ENCODE measurements around the gene SUSD1. TPM values are rescaled to one million over a fixed set of nuclear protein-coding genes. Genes with fewer than 3 reads are reported as not detected.

The SUSD1 gene
- total RNA-seq, 1 experiment from 2014 or later: 7.4 TPM

DNA sequence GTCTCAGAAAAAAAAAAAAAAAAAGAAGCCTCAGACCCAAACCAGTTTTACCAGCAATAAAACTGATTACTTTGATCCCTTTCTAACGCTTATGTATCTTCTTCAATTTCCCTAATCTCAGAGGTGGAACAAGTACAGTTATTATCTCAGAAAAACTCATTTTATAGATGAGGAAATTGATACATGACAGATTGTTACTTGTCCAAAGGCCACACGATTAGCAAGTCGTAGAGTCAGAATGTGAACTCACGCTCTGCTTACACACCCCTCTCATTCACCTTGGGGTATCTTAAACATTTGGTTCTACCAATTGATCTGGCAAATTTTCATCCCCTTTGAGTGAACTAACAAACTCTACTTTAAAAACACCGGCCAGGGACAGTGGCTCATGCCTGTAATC is 110.2 kb downstream of the SUSD1 start:
- no peak overlapping the region for H3K4me3 ChIP-seq (ENCODE audit: low read length)
- no peaks in the 10 kb centered on the region for H3K36me3 ChIP-seq (ENCODE audit: low read depth, low read length)
- H3K9me2 ChIP-seq (replicated peaks; ENCODE audit: low read length): no peaks in the 10 kb centered on the region
- H3K4me1 ChIP-seq (ENCODE audit: insufficient read depth, low read length): peaks cover 54% of the 10 kb centered on the region
- no TSS peak for BruUV-seq (replicated peaks)
- CTCF ChIA-PET: no interaction called here
- H4K20me1 ChIP-seq (ENCODE audit: low read length): no peaks in the 10 kb centered on the region
- peak overlapping the region; percentile 50; the same call in 1 of the 2 replicates for H3K4me2 ChIP-seq (ENCODE audit: low read length)
- peaks cover 6% of the 10 kb centered on the region; the same call in 1 of the 2 replicates for H3K79me2 ChIP-seq (ENCODE audit: low read length)
- peak overlapping the region; percentile 57 for H3K9ac ChIP-seq (ENCODE audit: low read length)
- no peak overlapping the region for H2AFZ ChIP-seq (ENCODE audit: low read length)
- DNase-seq (no peak), ATAC-seq (no peak)
- TF ChIP-seq EZH2 (IDR thresholded peaks at IDR 0.05; ENCODE audit: low read length, unreplicated experiment): no peak
- TF ChIP-seq CTCF (conservative IDR thresholded peaks at IDR 0.05; ENCODE audit: low read depth, low read length): no peak
- TF ChIP-seq EZH2phosphoT487 (IDR thresholded peaks at IDR 0.05; ENCODE audit: borderline replicate concordance, low read length): no peak
- POLR2A ChIA-PET (ENCODE audit: unreplicated experiment): no interaction called here
- intact Hi-C loops (cut with micrococcal nuclease): loop anchor here (5.0 kb wide), 2 partner anchors 43 to 168 kb away; partner anchors contain the start of gene UGCG
- H3F3A ChIP-seq (ENCODE audit: low read length, unreplicated experiment): peaks cover 4% of the 10 kb centered on the region
- no peaks in the 10 kb centered on the region for H3K27me3 ChIP-seq (ENCODE audit: low read length)
- no peaks in the 10 kb centered on the region for H3K9me3 ChIP-seq (ENCODE audit: low read length)
- H3K27ac ChIP-seq (ENCODE audit: low read length): peak overlapping the region; percentile 99

DNA sequence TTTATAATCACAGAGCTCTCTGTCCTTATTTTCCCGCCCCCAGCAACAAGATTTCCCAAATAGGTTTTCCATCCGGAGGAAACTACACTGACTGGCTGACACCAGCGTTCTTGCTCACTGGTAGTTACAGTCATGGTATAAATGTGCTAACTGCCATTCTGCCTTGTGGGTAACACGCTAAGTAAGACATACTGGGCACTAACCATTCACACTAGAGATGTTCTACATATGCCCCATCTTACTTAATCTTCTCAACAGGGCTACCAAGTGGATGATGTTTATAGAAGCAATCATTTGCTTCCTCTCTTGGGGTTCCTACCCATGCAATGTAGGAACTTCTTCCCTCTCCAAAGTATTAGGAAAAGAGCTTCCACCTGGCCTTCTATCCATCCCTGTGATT is 111.5 kb downstream of the SUSD1 start:
- DNase-seq (no peak), ATAC-seq (no peak)
- intact Hi-C loops (cut with micrococcal nuclease): no loop called here
- ChIA-PET CTCF (no interaction called here), POLR2A (ENCODE audit: unreplicated experiment) (no interaction called here)
- TF ChIP-seq EZH2phosphoT487 (IDR thresholded peaks at IDR 0.05; ENCODE audit: borderline replicate concordance, low read length) (no peak), CTCF (conservative IDR thresholded peaks at IDR 0.05; ENCODE audit: low read depth, low read length) (no peak), EZH2 (IDR thresholded peaks at IDR 0.05; ENCODE audit: low read length, unreplicated experiment) (no peak)
- H3K27ac ChIP-seq (ENCODE audit: low read length): no peak overlapping the region
- H3F3A ChIP-seq (ENCODE audit: low read length, unreplicated experiment): peaks cover 4% of the 10 kb centered on the region
- no TSS peak for BruUV-seq (replicated peaks)
- no peaks in the 10 kb centered on the region for H3K27me3 ChIP-seq (ENCODE audit: low read length)
- H2AFZ ChIP-seq (ENCODE audit: low read length): no peak overlapping the region
- H3K36me3 ChIP-seq (ENCODE audit: low read depth, low read length): no peaks in the 10 kb centered on the region
- H3K9ac ChIP-seq (ENCODE audit: low read length): no peak overlapping the region
- no peak overlapping the region for H3K4me2 ChIP-seq (ENCODE audit: low read length)
- H3K4me3 ChIP-seq (ENCODE audit: low read length): no peak overlapping the region
- peaks cover 6% of the 10 kb centered on the region; the same call in 1 of the 2 replicates for H3K79me2 ChIP-seq (ENCODE audit: low read length)
- peaks cover 55% of the 10 kb centered on the region for H3K4me1 ChIP-seq (ENCODE audit: insufficient read depth, low read length)
- H3K9me3 ChIP-seq (ENCODE audit: low read length): no peaks in the 10 kb centered on the region
- no peaks in the 10 kb centered on the region for H3K9me2 ChIP-seq (replicated peaks; ENCODE audit: low read length)
- H4K20me1 ChIP-seq (ENCODE audit: low read length): no peaks in the 10 kb centered on the region

GRCh38 chr9:112063151-112063550 is 111.9 kb downstream of the SUSD1 start:
- ATAC-seq (no peak), DNase-seq (no peak)
- Histone ChIP-seq H3K79me2 (ENCODE audit: low read length) (peaks cover 6% of the 10 kb centered on the region; the same call in 1 of the 2 replicates), H3K9me2 (replicated peaks; ENCODE audit: low read length) (no peaks in the 10 kb centered on the region), H3K4me1 (ENCODE audit: insufficient read depth, low read length) (peaks cover 55% of the 10 kb centered on the region), H4K20me1 (ENCODE audit: low read length) (no peaks in the 10 kb centered on the region), H3K9ac (ENCODE audit: low read length) (no peak overlapping the region), H3K4me2 (ENCODE audit: low read length) (no peak overlapping the region), H3K4me3 (ENCODE audit: low read length) (no peak overlapping the region), H3K27ac (ENCODE audit: low read length) (0 out of 2 replicates have a peak overlapping the region, but pooled peaks have one; percentile 11), H2AFZ (ENCODE audit: low read length) (no peak overlapping the region), H3F3A (ENCODE audit: low read length, unreplicated experiment) (peaks cover 4% of the 10 kb centered on the region), H3K27me3 (ENCODE audit: low read length) (no peaks in the 10 kb centered on the region), H3K9me3 (ENCODE audit: low read length) (no peaks in the 10 kb centered on the region), H3K36me3 (ENCODE audit: low read depth, low read length) (no peaks in the 10 kb centered on the region)
- no peak for TF ChIP-seq CTCF (conservative IDR thresholded peaks at IDR 0.05; ENCODE audit: low read depth, low read length)
- no peak for TF ChIP-seq EZH2 (IDR thresholded peaks at IDR 0.05; ENCODE audit: low read length, unreplicated experiment)
- TF ChIP-seq EZH2phosphoT487 (IDR thresholded peaks at IDR 0.05; ENCODE audit: borderline replicate concordance, low read length): no peak
- intact Hi-C loops (cut with micrococcal nuclease): no loop called here
- POLR2A ChIA-PET (ENCODE audit: unreplicated experiment): no interaction called here
- CTCF ChIA-PET: no interaction called here
- BruUV-seq (replicated peaks): no TSS peak

All from PC-3 (cell line).